G401 (cell line): ENCODE results near the gene EMCN. TPM values are rescaled to one million over a fixed set of nuclear protein-coding genes. Genes with fewer than 3 reads are reported as not detected.
"Not testable (repeated sequence)": the region's sequence is repeated elsewhere in the genome, so short reads cannot be mapped to it uniquely, and the experiment has no call there.

Experiments used
- DNase-seq: peaks from one replicate; pipeline ENCODE4 v3.0.0-alpha.2; 2015; ENCODE audit warnings: low spot score
- in situ Hi-C: cut with HindIII; loops from 2 replicates; pipeline ENCODE4 v1.10.0; 2016; ENCODE audit warnings: low sequenced_read_pairs, mixed read lengths
- total RNA-seq: library from RNA; depleted of rRNA; stranded (reverse); fragments of >200 nt; shearing (Covaris generic); gene quantifications from 2 replicates; pipeline ENCODE4 v1.2.3, GENCODE V29; 2014; rRNA removed

Gene EMCN
- total RNA-seq, result not detected in 2 replicates

- no peak for DNase-seq
- in situ Hi-C loops, result no loop called here
These were observed at the start of gene EMCN for GRCh38 chr4:100517864-100518341. Gene EMCN (minus strand): TSS chr4:100518022. CDS start chr4:100517914, 108 bp downstream.

- in situ Hi-C loops, result no loop called here
- no peak for DNase-seq
These were observed 48.6 kb upstream of the EMCN start for GRCh38 chr4:100566396-100566795.

GRCh38 chr4:100557306-100557705, 39.5 kb upstream of the EMCN start:
- no peak for DNase-seq
- in situ Hi-C loops, result no loop called here

GRCh38 chr4:100555611-100556337, 38.0 kb upstream of the EMCN start:
- DNase-seq, result no peak
- in situ Hi-C loops, result no loop called here

GRCh38 chr4:100548200-100548560, 30.4 kb upstream of the EMCN start:
- no peak for DNase-seq
- in situ Hi-C loops, result no loop called here

- no peak for DNase-seq
- in situ Hi-C loops, result no loop called here
These were observed 29.8 kb upstream of the EMCN start for GRCh38 chr4:100547541-100548199.

- DNase-seq, result no peak
- in situ Hi-C loops, result no loop called here
These were observed 27.6 kb upstream of the EMCN start for GRCh38 chr4:100545427-100545826.

GRCh38 chr4:100540131-100540530, 22.3 kb upstream of the EMCN start:
- in situ Hi-C loops, result no loop called here
- no peak for DNase-seq

- in situ Hi-C loops, result no loop called here
- DNase-seq, result no peak
These were observed 21.9 kb upstream of the EMCN start for GRCh38 chr4:100539706-100540105.

- in situ Hi-C loops, result no loop called here
- no peak for DNase-seq
These were observed 15.9 kb upstream of the EMCN start for GRCh38 chr4:100533741-100534140.

GRCh38 chr4:100530161-100530560, 12.3 kb upstream of the EMCN start:
- in situ Hi-C loops, DNase-seq: not testable (repeated sequence)

GRCh38 chr4:100525686-100526085, 7.9 kb upstream of the EMCN start:
- no peak for DNase-seq
- in situ Hi-C loops, result no loop called here

GRCh38 chr4:100519205-100519604, 1.4 kb upstream of the EMCN start:
- in situ Hi-C loops, result no loop called here
- DNase-seq, result no peak

GRCh38 chr4:100516225-100516624, 1.6 kb downstream of the EMCN start:
- in situ Hi-C loops, result no loop called here
- no peak for DNase-seq

- DNase-seq, result no peak
- in situ Hi-C loops, result no loop called here
These were observed 5.9 kb downstream of the EMCN start for GRCh38 chr4:100511896-100512295.

- DNase-seq, result no peak
- in situ Hi-C loops, result no loop called here
These were observed 7.3 kb downstream of the EMCN start for GRCh38 chr4:100510551-100510950.

GRCh38 chr4:100509386-100509785, 8.4 kb downstream of the EMCN start:
- DNase-seq, result no peak
- in situ Hi-C loops, result no loop called here

GRCh38 chr4:100508691-100509090, 9.1 kb downstream of the EMCN start:
- in situ Hi-C loops, result no loop called here
- no peak for DNase-seq

- no peak for DNase-seq
These were observed 13.5 kb downstream of the EMCN start for GRCh38 chr4:100504086-100504874.

GRCh38 chr4:100497791-100498190, 20.0 kb downstream of the EMCN start:
- in situ Hi-C loops, result no loop called here

More at GRCh38 chr4:100504086-100504874, 13.5 kb downstream of the EMCN start:
- in situ Hi-C loops, result no loop called here

More at GRCh38 chr4:100497791-100498190, 20.0 kb downstream of the EMCN start:
- no peak for DNase-seq
